Effector CD4-positive, alpha-beta T cell (primary cell): ENCODE data around the gene IFNLR1.

Experiments used
- DNase-seq: peaks from one replicate; pipeline ENCODE4 v3.0.0-alpha.2; 2020

IFNLR1 gene

DNA sequence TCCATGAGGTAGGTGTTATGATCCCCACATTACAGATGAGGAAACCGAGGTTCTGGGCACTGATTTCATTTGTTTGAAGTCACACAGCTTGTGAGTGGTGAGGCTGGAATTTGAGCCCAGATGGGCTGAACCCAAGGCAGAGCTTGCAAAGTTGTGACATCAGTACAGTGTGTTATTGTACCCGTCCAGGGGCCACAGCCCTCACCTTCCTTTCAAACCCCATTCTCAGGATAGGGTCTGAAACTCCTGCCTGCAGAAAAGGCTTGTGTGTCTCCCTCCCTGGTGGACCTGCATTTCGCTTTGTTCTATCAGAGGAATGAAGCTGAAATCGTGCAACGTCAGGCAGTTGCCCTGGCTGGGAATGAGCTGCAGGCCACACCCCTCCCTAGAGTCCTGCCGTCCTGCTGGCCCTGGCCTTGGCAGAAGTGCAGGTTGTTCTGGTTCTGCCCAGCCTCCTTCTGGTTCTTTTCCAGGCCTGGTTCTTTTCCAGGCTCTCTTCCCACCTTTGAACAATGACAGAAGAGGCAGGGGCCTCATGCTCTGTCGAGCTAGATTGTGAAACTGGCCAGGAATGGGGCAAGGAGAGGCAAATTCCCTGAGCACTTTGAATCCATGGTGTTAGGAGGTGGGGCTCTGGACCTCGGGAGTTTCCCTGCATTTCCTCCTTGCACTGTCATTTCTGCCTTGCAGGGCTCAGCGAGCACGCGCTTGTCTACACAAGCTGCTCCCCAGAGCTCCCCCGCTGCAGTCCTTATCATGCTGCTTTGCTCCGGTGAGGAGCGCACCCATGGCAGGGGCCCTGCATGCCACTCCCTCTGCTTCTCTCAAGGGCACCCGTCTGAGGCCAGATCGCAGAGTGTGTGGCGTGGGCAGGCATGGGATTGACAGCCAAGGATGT is 67.0 kb downstream of the IFNLR1 start:
- no peak for DNase-seq

- no peak for DNase-seq
Measured at GRCh38 chr1:24119489-24119858, 67.6 kb downstream of the IFNLR1 start.

DNA sequence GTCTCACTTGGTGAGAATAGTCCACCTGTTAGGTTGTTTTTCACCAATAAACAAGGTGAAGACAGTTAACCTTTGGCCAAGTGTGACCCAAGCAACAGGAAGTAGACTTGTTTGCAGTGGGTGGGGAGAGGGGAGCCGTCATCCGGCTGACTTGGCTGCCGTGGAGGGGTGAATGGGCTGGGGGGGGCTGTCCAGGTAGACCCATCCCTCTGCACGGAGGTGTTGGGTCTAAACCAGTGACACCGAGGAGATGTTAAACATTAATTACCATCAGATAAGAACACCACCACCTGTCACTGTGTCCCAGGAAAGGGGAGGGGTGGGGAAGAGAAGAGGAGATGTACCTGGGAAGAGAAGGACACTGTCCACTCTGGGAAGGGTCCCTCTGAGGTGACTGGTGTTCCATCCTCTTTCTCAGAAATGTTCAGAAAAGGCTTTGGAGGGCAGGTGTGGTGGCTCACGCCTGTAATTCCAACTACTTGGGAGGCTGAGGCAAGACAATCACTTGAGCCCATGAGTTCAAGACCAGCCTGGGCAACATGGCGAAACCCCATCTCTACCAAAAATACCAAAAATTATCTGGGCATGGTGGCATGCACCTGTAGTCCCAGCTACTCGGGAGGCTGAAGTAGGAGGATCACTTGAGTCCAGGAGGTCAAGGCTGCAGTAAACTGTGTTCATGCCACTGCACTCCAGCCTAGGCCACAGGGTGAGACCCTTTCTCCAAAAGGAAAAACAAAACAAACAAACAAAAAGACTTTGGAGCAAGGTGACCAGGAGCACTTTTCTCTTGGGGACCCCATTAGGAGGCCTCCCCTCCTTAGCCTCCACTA is 68.5 kb downstream of the IFNLR1 start:
- no peak for DNase-seq

DNA sequence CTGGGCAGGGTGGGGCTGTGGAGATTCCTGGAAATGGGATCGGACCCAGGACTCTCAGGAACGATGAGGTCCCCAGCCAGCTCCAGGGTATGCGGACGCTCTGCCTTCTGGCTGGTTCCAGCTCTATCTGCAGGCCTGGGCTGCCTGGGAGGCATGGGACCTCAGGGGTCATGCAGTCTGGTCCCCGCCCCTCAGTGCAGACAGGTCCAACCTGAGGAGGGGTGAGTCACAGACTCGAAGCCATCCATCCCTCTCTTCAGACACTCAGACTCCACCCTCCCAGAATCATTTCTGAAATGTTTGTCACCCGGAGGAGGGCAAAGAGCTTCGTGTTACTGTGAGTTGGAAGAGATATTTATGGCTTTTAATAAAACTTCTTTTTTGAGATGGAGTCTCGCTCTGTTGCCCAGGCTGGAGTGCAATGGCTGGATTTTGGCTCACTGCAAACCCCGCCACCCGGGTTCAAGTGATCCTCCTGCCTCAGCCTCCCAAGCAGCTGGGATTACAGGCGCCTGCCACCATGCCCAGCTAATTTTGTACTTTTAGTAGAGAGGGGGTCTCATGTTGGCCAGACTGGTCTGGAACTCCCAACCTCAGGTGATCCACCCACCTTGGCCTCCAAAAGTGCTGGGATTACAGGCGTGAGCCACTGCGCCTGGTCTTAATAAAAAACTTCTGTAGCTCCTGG is 69.2 kb downstream of the IFNLR1 start:
- no peak for DNase-seq

DNA sequence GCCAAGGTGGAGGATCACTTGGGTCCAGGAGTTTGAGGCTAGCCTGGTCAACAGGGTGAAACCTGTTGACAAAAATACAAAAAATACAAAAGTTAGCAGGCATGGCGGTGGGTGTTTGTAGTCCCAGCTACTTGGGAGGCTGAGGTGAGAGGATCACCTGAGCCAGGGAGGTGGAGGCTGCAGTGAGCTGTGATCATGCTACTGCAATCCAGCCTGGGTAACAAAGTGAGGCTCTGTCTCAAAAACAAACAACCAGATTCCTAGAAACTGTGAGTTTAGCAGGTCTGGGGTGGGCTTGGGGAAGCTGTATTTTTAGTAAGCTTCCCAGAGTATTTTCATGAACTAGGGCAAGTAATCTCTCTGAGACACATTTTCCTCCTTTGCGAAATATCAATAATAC is 70.0 kb downstream of the IFNLR1 start:
- DNase-seq = no peak

DNA sequence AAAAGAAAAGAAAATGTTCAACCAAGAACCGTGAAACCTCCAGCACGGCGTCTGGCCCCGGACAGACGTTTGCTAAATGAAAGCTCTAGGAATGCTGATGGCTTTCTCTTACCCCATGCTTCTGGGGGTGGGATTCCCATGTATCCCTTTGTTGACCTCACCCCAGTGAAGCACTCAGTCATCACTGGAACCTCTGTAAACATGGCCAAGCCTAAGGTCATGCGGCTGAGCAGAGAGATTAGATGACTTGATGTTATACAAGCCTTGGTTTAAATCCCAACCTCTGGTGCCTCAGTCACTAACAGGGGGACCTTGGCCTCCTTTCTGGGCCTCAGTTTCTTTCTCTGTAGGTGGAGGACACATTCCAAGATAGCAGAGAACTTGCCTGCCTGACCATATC is 72.3 kb downstream of the IFNLR1 start:
- no peak for DNase-seq

DNA sequence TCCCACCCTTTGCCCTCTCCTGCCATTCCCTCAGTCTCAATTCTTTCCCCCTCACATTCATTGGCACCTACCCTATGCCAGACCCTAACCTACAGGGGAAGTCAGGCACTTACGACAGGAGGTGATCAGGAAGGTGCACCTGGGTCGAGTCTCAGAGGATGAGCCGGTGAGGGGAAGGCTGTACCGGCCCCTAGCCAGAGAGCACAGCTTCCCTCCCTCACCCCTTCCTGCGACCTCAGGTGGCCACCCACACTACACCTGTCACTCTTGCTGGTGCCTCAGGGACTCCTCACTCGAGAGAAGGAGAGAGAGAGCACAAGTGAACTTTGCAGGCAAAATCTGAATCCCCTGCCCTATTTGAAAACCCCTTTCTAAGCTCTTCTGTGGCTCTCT is 73.5 kb downstream of the IFNLR1 start:
- no peak for DNase-seq

DNA sequence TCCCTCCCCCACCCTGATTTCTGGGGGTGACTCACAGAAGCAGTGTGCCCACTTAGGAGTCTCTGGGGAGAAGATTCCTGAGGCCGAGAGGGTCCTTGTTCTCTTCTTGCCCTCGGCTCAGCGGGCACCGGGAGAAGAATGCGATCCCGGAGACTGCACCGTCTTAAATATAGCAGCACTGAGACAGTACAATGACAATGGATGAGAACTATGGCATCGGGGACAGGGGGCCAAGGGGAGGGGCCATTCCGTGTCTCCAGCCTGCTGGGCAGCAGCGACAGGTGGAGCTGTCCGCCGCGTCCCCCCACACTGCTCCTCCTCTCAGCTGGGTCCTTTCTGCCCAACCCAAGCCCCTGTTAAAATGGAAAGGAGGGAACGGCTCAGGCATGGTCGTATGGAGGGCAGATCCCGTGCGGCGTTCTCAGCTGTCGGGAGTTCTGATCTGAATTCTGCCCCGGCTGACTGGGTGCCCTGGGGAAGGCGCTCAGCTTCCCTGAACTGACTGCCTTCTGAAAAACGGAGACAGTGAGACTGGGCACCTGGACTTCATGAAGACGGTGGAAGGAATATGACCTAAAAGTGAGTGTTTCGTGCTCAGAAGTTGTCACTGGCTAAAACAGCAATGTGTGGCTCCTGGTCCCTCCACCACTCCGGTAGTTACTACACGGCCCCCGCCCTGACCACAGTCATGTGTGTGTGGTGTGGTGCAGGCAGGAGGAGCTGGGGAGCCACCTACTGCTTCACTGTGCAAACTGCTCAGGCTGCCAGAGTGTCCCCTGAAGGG is 74.9 kb downstream of the IFNLR1 start, which contains the start of gene MYOM3:
TSS of gene MYOM3 (minus strand) at position 140 of the 784 bp plus-strand sequence. CDS start 3,499 bp downstream, outside the sequence.
- no peak for DNase-seq

DNA sequence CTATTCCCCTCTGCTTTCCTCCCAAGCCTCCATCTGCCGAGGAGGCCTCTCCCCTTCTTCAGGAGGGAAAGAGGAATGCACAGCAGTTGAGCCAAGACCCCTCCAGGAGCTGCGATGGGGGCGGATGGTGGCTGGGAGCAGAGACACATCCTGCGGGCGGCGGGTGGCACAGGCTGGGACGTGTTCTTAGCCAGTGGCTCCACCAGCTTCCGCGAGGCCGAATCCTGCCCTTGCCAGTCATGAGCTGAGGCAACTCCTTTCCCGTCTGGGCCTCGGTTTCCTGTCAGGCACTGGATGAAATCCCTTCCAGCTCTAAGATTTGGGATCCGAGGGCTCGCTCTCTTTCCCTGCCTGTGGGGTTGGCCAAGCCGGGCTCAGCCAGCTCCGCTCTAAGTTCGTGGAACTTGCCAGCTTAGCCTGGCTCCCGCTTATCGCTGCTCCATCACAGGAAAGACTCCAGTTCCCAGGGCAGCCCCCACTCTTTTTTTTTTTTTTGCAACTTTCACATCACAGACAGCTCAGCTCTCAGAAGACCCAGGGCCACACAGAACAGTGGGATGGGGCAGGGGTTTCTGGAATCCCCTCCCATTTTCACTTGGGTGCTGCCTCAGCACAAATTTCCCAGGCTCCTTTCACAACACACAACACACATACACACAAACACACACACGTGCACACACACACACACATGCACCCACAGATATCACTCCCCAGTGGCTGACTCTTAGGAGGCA is 75.7 kb downstream of the IFNLR1 start:
- no peak for DNase-seq

DNA sequence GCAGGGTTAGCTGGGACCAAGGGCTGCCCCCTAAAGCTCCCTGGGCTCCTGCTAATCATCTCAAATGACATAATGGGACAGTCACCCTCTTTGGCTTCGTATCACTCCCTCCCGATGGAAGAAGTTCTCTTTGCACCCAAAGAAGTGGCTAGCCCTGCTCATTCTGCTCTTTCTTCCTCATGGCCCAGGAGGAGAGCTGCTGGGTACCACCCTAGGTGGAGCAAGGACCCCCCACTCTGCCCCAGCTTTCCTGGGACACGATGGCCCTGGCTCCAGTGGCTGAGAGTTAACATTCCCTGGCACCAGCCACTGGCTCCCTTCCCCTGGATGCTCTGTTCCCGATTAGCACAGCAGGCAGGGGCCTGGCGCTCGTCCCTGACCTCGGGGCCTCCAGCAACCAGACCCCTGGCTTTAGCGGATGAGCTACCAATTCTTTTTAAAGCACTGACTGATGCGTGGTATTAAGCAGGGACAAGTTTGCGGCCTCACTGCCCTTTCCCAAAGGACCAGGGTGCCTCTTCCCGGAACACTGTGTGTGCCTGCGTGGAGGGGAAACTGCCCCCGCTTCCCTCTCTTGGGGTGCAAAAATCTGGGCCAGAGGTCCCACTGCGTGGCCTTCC is 76.3 kb downstream of the IFNLR1 start:
- DNase-seq = no peak

DNA sequence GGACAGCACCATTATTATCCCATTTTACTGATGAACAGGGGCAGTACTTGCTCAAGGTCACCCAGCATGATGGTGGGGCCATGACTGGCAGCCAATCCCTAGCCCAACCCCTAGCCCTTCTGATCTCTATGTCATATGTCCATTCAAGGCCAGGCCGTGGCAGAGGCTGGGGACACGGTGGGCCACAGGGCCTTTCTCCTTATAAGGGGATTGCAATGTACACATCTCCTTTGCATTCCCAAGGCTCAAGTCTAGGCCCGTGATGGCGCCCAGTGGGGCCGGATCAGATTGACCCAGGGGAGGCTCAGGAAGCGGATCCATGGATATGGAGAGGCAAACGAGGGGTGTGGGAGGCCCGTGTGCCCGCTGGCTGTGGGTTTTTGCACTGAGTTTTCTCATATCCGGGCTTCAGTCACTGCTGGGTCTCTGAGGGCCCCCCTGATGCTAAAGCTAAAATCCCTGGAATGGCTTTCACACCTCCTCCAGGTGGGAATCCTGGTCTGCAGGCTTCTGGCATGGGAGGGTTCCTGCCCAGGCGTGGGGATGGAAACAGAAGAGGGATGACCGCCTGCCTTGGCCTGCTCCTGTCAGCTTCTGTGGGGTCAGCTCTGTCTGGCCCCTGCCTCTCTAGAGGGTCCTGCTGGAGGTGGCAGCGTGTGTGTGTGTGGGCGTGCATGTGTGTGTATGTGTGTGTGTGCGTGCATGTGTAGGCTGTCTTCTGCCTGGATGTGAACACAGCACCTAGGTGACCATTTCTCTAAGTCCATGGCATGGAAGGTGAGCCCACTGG is 77.2 kb downstream of the IFNLR1 start:
- no peak for DNase-seq

GRCh38 chr1:24109166-24109483 is 78.0 kb downstream of the IFNLR1 start:
- DNase-seq = no peak

DNA sequence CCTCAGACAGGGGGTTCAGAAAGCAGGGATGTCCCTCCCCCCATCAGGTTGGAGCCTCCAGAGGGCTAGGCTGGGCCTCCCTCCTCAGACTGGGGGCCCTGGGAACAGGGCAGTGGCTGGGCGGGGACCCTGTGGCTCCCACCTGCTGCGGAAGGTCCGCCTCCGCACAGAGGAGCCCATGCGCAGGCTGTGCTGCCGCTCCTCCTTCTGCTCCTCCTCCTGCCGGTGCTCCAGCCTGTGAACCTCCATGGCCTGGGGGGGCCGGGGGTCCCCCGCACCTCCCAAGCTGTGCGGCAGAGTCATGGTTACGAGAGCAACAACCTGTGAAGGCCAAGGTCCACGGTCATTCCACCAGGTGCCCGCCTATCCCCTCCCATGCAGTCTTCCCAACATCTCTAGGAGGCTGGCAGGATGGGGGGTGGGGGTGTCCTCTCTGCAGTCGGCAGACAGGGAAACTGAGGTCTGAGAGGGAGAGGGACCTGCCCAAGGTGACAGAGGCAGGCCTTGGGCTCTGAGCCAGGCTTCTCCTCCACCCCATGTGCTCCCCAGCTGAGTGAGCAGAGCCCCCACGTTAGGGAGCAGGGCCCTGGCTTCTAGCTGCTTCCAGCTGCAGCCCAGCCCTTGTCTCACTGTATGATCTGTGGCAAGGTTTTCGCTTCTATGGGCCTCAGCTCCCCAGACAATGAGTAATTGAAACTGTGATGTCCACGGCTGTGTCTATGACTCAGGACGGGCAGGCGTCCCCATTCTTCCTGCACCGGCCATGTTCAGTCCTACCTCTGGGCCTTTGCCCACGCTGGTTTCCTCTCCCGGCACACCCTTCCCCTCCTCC is 78.5 kb downstream of the IFNLR1 start:
- DNase-seq = no peak

GRCh38 chr1:24107462-24108138 is 79.5 kb downstream of the IFNLR1 start:
- no peak for DNase-seq

DNA sequence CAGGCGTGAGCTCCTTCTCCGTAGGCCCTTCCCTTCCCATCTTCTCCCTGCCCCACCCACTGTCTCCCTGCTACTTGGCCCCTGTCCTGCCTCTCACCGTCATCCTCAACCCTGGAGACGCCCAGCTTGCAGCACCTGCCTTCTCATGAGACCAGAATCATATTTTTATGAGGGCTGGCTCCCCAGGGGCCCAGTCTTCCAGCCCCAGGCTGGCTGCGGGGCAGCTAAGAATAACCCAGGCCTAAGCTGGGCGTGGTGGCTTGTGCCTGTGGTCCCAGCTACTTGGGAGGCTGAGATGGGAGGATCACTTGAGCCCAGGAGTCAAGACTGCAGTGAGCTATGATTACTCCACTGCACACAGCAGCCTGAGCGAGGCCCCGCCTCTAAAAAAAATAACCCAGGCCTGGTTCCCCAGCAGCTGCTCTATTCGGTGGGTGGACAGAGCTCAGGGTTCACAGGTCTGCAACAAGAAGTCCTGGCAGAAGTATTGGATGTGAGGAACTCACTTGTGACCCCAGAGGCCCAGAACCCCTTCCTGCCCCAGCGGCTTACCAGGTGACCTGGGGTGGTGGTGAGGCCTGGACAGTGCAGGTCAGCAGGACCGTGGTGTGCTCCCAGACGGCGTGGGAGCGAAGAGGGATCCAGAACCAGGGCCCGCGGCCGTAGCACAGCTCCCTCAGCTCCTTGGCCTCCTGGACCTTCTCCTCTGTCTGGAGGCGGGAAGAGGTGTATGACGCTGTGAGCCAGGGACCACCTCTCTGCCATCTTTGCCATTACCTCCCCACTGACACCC is 81.5 kb downstream of the IFNLR1 start:
- DNase-seq = no peak

- DNase-seq = no peak
Measured at GRCh38 chr1:24104854-24105253, 82.2 kb downstream of the IFNLR1 start.
